ENCODE data around the gene PRSS27.
A peak's percentile ranks its signal among the peaks of the same experiment; 100 is the strongest.

The PRSS27 gene

GRCh38 chr16:2720064-2720457, at the start of gene PRSS27:
Gene PRSS27 (minus strand): TSS chr16:2720224. CDS start chr16:2720160, 64 bp downstream.
- DNase-seq, result no peak

GRCh38 chr16:2769675-2770056, 49.6 kb upstream of the PRSS27 start:
- DNase-seq, result no peak

GRCh38 chr16:2769100-2769529, 49.1 kb upstream of the PRSS27 start:
- DNase-seq, result no peak

- DNase-seq, result no peak
Observed at GRCh38 chr16:2768403-2769089, 48.5 kb upstream of the PRSS27 start.

GRCh38 chr16:2767891-2768290, 47.9 kb upstream of the PRSS27 start:
- DNase-seq, result no peak

GRCh38 chr16:2767140-2767731, 47.2 kb upstream of the PRSS27 start:
- DNase-seq, result no peak

- no peak for DNase-seq
Observed at GRCh38 chr16:2766430-2767139, 46.6 kb upstream of the PRSS27 start.

GRCh38 chr16:2765462-2766404, 45.7 kb upstream of the PRSS27 start:
- no peak for DNase-seq

- DNase-seq, result no peak
Observed at GRCh38 chr16:2764718-2765117, 44.7 kb upstream of the PRSS27 start.

- DNase-seq, result no peak
Observed at GRCh38 chr16:2763173-2763572, 43.1 kb upstream of the PRSS27 start.

GRCh38 chr16:2762711-2763110, 42.7 kb upstream of the PRSS27 start:
- DNase-seq, result no peak

GRCh38 chr16:2761886-2762583, 42.0 kb upstream of the PRSS27 start:
- no peak for DNase-seq

GRCh38 chr16:2761472-2761871, 41.4 kb upstream of the PRSS27 start:
- no peak for DNase-seq

- DNase-seq, result no peak
Observed at GRCh38 chr16:2757344-2757743, 37.3 kb upstream of the PRSS27 start.

- DNase-seq, result no peak
Observed at GRCh38 chr16:2756288-2757015, 36.4 kb upstream of the PRSS27 start.

GRCh38 chr16:2755158-2755557, 35.1 kb upstream of the PRSS27 start:
- DNase-seq, result no peak

- DNase-seq, result no peak
Observed at GRCh38 chr16:2753733-2754020, 33.7 kb upstream of the PRSS27 start.

GRCh38 chr16:2752850-2753732, 33.1 kb upstream of the PRSS27 start:
- peak; percentile 79 for DNase-seq

GRCh38 chr16:2752035-2752849, 32.2 kb upstream of the PRSS27 start, which contains the start of gene SRRM2:
Gene SRRM2 (plus strand): TSS chr16:2752638. CDS start chr16:2756365, 3,727 bp downstream.
- peak; percentile 95 for DNase-seq

- DNase-seq, result no peak
Observed at GRCh38 chr16:2751577-2752034, 31.6 kb upstream of the PRSS27 start.
